ENCODE results near the gene AXL. TPM values are rescaled to one million over a fixed set of nuclear protein-coding genes. Genes with fewer than 3 reads are reported as not detected.
A peak's percentile ranks its signal among the peaks of the same experiment; 100 is the strongest.
"Not testable (repeated sequence)": the region's sequence is repeated elsewhere in the genome, so short reads cannot be mapped to it uniquely, and the experiment has no call there.

The AXL gene
- total RNA-seq, 1 experiment from 2014 or later = 224 TPM

DNA sequence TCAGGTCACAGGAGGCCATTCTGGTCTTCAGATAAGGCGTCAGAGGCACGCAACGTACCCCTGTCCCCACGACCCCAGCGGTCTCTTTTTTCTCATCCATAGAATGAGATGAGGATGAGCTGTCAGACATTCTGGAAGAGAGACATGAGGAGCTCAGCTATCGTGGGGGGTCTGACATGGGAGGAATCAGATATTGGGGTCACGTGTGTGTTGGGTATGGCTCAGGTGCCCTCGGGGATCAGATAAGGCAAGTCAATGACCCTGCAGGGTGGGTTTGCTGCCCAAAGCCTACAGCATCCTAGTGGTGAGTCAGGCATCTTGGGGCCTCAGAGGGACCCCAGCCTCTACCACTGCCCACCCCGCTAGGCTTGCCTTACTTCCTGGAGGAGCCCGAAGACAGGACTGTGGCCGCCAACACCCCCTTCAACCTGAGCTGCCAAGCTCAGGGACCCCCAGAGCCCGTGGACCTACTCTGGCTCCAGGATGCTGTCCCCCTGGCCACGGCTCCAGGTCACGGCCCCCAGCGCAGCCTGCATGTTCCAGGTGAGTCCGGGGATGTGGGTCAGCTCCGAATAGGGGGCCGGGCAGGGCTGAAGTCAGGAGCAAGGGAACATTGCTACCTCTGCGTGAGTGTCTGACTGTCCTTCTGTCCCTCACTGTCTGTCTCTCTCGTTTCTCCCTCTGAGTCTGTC lies 2.6 kb downstream of the AXL start:
- peaks cover 73% of the 10 kb centered on the region for H3K4me1 ChIP-seq (replicated peaks)
- H3K27me3 ChIP-seq (replicated peaks) = no peaks in the 10 kb centered on the region
- no peaks in the 10 kb centered on the region for H3K9me3 ChIP-seq (replicated peaks)
- H3K36me3 ChIP-seq = peaks cover 58% of the 10 kb centered on the region
- H3K27ac ChIP-seq = peak overlapping the region; percentile 99
- no peak for DNase-seq (ENCODE audit: low read depth in 1 of 2, low spot score in 2 of 2)
- H3K4me3 ChIP-seq = no peak overlapping the region

DNA sequence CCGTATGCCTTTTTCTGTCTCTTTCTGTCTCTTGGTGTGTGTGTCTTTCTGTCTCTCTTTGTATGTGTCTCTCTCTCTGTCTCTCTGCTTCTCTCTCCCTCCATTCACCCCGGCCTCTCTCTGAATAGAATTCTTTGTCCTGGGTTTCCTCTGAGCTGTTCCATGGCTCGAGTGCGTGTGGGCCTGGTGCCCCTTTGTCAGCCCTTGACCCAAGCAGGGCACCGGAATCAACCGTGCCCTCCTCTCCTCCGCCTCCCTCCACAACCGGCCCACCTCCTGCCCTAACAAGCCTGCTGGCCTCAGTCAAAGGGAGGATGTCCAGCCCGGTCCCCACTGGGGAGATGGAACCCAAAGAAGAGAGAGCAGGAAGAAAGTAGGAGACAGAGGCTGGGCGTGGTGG lies 3.2 kb downstream of the AXL start:
- no peak for DNase-seq (ENCODE audit: low read depth in 1 of 2, low spot score in 2 of 2)
- Histone ChIP-seq H3K9me3 (replicated peaks) (no peaks in the 10 kb centered on the region), H3K36me3 (peaks cover 63% of the 10 kb centered on the region), H3K27ac (peak overlapping the region; percentile 99), H3K4me3 (no peak overlapping the region), H3K4me1 (replicated peaks) (peaks cover 78% of the 10 kb centered on the region), H3K27me3 (replicated peaks) (no peaks in the 10 kb centered on the region)

DNA sequence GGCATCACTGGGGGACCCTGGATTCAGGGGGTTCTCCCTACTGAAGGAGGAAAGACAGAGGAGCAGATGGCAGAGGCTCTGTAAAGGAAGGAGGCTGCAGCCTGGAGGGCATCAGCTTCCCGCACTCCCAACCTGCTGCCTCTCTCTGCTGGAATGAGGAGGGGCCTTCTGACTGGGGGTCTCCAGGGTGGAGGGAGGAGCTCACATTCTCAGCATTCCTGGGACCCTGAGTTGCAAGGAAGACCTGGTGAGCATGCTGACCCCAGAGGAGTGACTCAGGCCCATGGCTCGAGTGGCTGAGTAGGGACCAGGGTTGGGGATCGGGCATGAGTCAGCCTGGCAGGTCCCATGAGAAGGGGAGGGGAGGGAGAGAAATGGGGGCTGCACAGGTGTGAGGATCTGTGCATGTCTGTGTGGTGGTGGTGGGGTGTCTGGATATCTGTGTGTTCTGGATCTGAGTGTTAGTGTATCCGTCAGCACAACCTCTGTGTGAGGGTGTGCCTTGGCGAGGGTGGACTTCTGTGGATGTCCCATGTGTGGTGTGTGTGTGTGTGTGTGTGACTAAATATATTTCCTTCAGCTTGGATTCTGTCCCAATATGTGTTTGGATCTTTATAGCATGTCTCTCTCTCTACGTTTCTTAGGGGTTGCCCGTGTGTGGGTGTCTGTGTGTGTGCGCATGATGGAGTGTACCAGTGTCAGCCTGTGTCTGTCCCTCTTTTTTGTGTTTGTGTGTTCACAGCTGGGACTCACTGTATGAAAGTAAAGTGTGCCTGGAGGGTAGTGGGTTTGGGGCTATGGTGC lies 4.6 kb downstream of the AXL start:
- Histone ChIP-seq H3K36me3 (peaks cover 74% of the 10 kb centered on the region), H3K4me3 (no peak overlapping the region), H3K27me3 (replicated peaks) (no peaks in the 10 kb centered on the region), H3K9me3 (replicated peaks) (no peaks in the 10 kb centered on the region), H3K27ac (peak overlapping the region; percentile 99), H3K4me1 (replicated peaks) (peaks cover 86% of the 10 kb centered on the region)
- DNase-seq (ENCODE audit: low read depth in 1 of 2, low spot score in 2 of 2) = peak; percentile 95 to 98

DNA sequence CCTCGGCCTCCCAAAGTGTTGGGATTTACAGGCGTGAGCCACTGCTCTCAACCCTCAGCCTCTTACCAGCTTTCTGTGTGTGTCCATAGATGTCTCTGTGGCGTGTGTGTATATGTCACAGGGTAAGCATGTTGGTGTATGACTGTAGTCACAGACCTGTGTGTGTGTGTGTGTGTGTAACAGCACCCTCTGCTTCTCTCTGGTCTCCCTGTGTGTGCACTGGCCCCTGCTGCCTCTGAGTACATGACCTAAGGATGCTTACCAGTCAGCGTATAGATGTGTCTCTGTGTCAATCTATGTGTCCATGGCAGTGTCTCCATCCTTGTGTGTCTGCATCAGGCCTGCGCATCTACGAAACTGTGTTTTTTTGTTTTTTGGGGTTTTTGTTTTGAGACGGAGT lies 5.6 kb downstream of the AXL start:
- H3K27me3 ChIP-seq (replicated peaks) = no peaks in the 10 kb centered on the region
- H3K36me3 ChIP-seq = peaks cover 79% of the 10 kb centered on the region
- H3K4me1 ChIP-seq (replicated peaks) = peaks cover 87% of the 10 kb centered on the region
- no peaks in the 10 kb centered on the region for H3K9me3 ChIP-seq (replicated peaks)
- H3K4me3 ChIP-seq = no peak overlapping the region
- peak in 1 of 2 experiments; percentile 20 for DNase-seq (ENCODE audit: low read depth in 1 of 2, low spot score in 2 of 2)
- H3K27ac ChIP-seq = peak overlapping the region; percentile 99

DNA sequence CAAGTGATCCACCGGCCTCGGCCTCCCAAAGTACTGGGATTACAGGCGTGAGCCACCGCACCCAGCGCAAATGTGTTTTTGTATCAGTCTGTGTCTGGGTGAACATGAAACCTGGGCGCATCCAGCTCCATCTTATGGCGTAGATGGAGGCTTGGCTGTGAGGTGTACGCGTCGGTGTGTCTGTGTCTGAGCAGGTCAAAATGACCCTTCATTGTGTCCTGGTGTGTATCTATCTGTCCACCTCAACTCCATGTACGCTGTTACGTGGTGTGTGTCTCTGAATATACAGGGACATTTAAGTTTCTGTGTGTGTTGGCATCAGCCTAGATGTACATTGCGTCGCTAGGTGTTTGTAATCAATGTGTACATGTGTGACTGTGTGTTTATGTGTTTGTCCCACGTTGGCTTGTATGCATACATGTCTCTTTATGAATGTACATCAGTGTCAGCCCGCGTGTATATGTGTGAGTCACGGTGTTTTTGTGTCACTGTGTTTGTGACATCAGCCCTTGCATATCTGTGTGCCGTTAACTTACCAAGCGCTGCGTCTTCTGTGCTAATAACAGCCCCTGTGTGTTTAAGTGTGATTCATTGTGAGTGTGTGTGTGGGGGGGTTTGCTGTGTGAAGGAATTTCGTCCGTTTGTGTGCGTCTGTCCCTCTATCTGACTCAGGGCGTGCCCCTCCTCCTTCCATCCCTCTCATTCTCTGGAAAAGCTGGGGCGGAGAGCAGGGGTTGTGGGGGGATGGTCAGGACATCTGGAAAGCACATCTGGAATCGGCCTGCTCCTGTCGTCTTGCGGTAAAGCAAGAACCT lies 6.4 kb downstream of the AXL start:
- Histone ChIP-seq H3K27me3 (replicated peaks) (no peaks in the 10 kb centered on the region), H3K36me3 (peaks cover 78% of the 10 kb centered on the region), H3K9me3 (replicated peaks) (no peaks in the 10 kb centered on the region), H3K4me3 (peak overlapping the region; percentile 31), H3K27ac (peak overlapping the region; percentile 99), H3K4me1 (replicated peaks) (peaks cover 89% of the 10 kb centered on the region)
- peak; percentile 98 to 100 for DNase-seq (ENCODE audit: low read depth in 1 of 2, low spot score in 2 of 2)

DNA sequence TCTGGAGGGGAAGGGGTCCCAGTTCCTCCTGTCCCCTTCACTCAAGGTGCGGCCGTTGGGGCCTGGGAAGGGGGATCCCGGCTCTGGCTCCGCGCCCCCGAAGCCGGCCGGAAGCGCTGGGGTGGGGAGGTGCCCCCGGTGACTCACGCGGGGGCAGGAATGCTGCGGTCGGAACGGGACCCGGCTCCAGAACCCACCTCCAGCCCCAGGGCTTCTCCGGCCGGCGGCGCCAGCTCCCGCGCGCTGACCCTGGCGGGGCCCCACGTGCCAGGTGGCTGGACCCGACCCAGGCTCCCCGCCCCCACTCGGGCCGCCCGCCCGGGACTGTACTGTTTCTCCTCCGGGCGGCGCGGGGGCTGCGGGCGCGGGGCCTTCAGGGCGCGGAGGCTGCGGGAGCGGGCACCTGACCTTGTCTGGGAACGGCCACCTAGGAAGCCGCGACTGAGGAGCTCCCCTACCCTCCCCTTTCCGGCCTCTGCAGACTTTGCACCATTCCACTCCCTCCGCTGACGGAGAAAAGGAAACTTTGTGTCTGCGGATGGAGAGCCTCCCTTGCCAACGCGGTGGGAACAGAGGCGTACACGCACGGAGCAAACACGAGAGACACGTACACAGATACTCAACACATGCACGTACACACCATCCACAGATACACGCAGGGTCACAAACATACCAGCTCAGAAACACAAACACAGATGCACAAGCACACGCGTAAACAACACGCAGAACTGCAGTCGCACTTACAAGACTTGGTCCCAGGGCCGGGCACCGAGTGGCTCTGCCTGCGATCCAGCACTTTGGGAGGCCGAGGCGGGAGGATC lies 7.2 kb downstream of the AXL start:
- peaks cover 78% of the 10 kb centered on the region for H3K36me3 ChIP-seq

DNA sequence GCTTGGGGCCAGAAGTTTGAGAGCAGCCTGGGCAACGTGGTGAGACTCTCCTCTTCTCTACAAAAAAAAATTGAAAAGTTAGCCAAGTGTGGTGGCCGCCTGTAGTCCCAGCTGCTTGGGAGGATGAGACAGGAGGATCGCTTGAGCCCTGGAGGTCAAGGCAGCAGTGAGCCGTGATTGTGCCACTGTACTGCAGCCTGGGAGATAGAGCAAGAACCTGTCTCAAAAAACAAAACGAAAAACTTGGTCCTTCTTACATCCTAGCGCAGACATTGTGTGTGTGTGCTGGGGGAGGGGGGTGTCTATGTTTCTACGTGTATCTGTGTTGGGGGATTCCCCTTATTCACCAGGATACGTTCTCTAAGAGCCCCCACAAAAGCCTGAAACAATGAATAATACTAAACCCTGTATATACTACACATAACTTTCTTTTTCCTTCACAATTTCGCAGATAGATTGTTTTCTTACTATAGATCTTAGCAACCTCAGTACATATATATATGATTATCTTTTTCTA lies 7.9 kb downstream of the AXL start:
- H3K36me3 ChIP-seq = peaks cover 78% of the 10 kb centered on the region
- no peaks in the 10 kb centered on the region for H3K27me3 ChIP-seq (replicated peaks)
- H3K4me1 ChIP-seq (replicated peaks) = peaks cover 74% of the 10 kb centered on the region
- peak overlapping the region; percentile 31 for H3K4me3 ChIP-seq
- H3K9me3 ChIP-seq (replicated peaks) = no peaks in the 10 kb centered on the region
- no peak for DNase-seq (ENCODE audit: low read depth in 1 of 2, low spot score in 2 of 2)
- peak overlapping the region; percentile 99 for H3K27ac ChIP-seq

More for the DNA sequence above, 7.2 kb downstream of the AXL start:
- H3K4me3 ChIP-seq = peak overlapping the region; percentile 31
- H3K27me3 ChIP-seq (replicated peaks) = no peaks in the 10 kb centered on the region
- peaks cover 80% of the 10 kb centered on the region for H3K4me1 ChIP-seq (replicated peaks)
- H3K9me3 ChIP-seq (replicated peaks) = no peaks in the 10 kb centered on the region
- H3K27ac ChIP-seq = peak overlapping the region; percentile 99
- DNase-seq (ENCODE audit: low read depth in 1 of 2, low spot score in 2 of 2) = peak; percentile 97 to 99

DNA sequence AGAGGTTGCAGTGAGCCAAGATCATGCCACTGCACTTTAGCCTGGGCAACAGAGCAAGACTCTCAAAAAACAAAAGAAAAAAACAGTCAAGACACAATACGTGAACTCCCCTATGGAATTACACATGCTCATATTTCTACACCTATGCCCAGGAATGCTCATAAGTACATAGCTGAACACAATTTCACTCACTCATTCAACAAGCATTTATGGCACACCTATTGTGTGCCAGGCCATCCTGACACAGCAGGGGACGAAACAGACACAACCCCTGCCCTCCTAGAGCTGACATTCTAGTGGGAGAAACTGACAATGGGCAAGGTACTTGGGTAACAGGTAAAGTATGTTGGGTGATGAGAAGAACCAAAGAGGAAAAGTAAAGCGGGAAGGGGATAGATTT lies 9.5 kb downstream of the AXL start:
- Histone ChIP-seq H3K27ac (no peak overlapping the region), H3K9me3 (replicated peaks) (no peaks in the 10 kb centered on the region), H3K27me3 (replicated peaks) (no peaks in the 10 kb centered on the region), H3K4me3 (no peak overlapping the region), H3K36me3 (peaks cover 79% of the 10 kb centered on the region), H3K4me1 (replicated peaks) (peaks cover 58% of the 10 kb centered on the region)
- DNase-seq (ENCODE audit: low read depth in 1 of 2, low spot score in 2 of 2) = no peak

DNA sequence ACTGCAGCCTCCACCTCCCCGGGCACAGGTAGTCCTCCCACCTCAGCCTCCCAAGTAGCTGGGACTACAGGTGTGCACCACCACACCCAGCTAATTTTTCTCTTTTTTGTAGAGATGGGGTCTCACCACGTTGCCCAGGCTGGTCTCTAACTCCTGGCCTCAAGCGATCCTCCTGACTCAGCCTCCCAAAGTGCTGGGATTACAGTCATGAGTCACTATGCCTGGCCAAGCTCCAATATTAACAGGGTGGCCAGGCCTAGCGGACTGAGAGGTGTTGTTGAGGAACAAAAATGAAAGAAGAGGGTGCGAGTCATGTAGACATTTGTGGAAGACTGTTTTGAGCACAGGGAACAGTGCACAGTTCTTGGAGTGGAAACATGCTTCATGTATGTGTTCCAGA lies 10.3 kb downstream of the AXL start:
- not testable (repeated sequence) for H3K9me3 ChIP-seq (replicated peaks); H3K4me3 ChIP-seq; H3K27me3 ChIP-seq (replicated peaks)
- peaks cover 80% of the 10 kb centered on the region for H3K36me3 ChIP-seq
- DNase-seq (ENCODE audit: low read depth in 1 of 2, low spot score in 2 of 2) = peak; percentile 52 to 65
- peaks cover 50% of the 10 kb centered on the region for H3K4me1 ChIP-seq (replicated peaks)
- H3K27ac ChIP-seq = 0 out of 2 replicates have a peak overlapping the region, but pooled peaks have one; percentile 6

DNA sequence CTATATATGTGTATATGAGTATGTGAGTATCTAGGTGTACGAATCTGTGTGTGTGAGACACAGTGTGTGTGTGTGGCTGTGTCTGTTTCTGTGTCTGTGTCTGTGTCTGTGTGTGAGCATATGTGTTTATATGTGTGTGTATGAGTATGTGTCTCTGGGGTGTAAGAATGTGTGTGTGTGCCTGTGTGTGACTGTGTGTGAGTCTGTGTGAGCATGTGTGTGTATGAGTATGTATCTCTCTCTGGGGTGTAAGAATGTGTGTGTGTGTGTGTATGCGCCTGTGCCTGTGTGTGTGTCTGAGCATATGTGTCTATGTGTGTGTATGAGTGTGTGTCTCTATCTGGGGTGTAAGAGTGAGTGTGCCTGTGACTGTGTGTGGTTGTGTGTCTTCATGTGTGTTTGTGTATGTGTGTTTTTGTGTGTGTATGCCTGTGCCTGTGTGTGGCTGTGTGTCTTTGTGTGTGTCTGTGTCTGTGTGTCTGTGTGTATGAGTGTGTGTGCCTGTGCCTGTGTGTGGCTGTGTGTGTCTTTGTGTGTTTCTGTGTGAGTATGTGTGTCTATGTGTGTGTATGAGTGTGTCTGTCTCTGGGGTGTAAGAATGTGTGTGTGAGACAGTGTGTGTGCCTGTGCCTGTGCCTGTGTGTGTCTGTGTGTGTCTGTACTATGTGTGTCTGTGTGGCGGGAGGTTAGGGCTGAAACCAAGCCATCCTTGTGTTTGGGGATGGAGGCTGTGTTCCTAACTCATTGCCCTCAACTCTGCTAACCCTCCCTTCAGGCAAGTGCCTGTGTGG lies 11.2 kb downstream of the AXL start:
- Histone ChIP-seq H3K36me3 (peaks cover 78% of the 10 kb centered on the region), H3K27ac (0 out of 2 replicates have a peak overlapping the region, but pooled peaks have one; percentile 6), H3K4me1 (replicated peaks) (peaks cover 40% of the 10 kb centered on the region), H3K9me3 (replicated peaks) (no peaks in the 10 kb centered on the region), H3K4me3 (no peak overlapping the region), H3K27me3 (replicated peaks) (no peaks in the 10 kb centered on the region)
- no peak for DNase-seq (ENCODE audit: low read depth in 1 of 2, low spot score in 2 of 2)

DNA sequence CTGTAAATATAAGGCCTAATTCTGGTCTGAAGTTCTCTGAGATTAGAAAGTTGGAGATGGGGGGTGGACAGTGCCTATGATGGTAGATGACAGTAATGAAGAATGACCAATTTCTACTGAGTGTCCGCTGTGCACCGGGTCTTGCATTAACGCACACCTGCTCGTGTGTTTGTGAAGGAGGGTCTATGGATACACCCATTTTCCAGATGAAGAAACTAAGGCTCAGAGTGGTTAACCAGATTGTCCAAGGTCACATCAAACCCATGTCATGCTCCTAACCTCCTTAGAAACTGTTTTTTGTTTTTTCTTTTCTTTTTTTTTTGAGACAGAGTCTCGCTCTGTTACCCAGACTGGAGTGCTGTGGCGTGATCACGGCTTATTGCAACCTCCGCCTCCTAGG lies 13.7 kb downstream of the AXL start:
- no peak for DNase-seq (ENCODE audit: low read depth in 1 of 2, low spot score in 2 of 2)
- peaks cover 88% of the 10 kb centered on the region for H3K36me3 ChIP-seq
- no peak overlapping the region for H3K27ac ChIP-seq
- H3K4me3 ChIP-seq = no peak overlapping the region
- peaks cover 18% of the 10 kb centered on the region for H3K4me1 ChIP-seq (replicated peaks)
- H3K27me3 ChIP-seq (replicated peaks) = no peaks in the 10 kb centered on the region
- H3K9me3 ChIP-seq (replicated peaks) = no peaks in the 10 kb centered on the region

DNA sequence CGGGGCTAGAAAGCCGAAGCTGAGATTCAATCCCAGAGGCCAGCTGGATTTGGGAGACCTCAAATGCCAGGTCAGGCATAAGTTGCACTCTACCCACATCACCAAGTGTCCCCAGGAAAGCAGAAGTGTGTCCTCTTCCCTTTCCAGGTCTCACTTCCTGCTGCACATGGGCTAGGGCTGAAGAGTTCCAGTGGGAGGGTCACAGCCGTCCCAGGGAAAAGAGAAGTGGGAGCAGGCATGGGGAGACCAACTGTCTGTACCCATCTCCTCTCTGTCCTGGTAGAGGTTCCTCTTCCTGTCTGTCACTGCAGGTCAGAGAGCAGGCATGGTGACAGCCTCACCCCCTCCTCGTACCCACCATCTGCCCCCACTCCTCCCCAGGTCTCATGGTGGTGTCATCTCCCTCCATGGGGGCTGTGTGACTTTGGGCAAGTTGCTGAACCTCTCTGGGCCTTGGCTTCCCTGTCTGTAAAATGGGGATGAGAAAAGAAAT lies 14.8 kb downstream of the AXL start:
- no peak overlapping the region for H3K27ac ChIP-seq
- no peaks in the 10 kb centered on the region for H3K27me3 ChIP-seq (replicated peaks)
- H3K4me1 ChIP-seq (replicated peaks) = peaks cover 10% of the 10 kb centered on the region
- no peaks in the 10 kb centered on the region for H3K9me3 ChIP-seq (replicated peaks)
- no peak for DNase-seq (ENCODE audit: low read depth in 1 of 2, low spot score in 2 of 2)
- H3K4me3 ChIP-seq = no peak overlapping the region
- peaks cover 90% of the 10 kb centered on the region for H3K36me3 ChIP-seq

Measured in SJSA1 (cell line).